22Rv1 (cell line): ENCODE data around the gene ANAPC16.

Experiments used
- ZFX ChIP-seq: fragments of 450-650 bp; IDR thresholded peaks from 2 replicates; pipeline ENCODE4 v1.6.1; 2017; ENCODE audit warnings: antibody characterized with exemption, borderline replicate concordance
- TF ChIP-seq, protein P1 (sequence below): fragments of 450-650 bp; IDR thresholded peaks from 2 replicates; pipeline ENCODE4 v1.5.1; 2017; ENCODE audit warnings: mild to moderate bottlenecking

DNA sequence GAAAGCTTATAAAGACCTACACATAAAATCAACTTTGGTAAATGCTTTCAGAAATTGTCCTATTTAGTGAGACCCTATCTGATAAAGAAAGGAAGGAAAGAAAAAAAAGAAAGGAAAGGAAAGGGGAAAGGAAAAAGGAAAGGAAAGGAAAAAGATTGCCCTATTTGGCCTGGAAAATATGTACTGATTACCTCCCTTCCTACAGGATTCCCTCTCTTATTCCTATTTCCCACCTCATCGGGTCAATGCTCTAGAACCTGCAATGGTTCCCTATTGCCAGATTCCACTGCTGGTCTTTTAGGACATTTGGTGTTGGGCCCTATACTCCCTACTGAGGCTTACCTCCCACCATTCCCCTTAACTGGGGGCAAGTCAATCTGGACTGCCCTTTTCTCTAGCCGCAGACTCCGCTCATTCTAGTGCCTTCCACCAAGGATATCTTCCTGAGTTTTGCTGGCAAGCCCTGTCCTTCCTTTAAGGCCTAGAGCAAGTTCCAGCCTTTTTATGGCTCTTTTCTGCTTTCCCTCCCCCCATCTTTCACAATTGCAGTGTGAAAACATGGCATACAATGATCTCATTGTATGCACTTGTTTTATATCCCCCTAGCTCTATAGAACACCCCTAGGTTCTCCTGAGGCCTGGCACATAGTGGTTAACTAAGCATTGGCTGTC is 62.3 kb downstream of the ANAPC16 start:
- TF ChIP-seq, protein P1, sequence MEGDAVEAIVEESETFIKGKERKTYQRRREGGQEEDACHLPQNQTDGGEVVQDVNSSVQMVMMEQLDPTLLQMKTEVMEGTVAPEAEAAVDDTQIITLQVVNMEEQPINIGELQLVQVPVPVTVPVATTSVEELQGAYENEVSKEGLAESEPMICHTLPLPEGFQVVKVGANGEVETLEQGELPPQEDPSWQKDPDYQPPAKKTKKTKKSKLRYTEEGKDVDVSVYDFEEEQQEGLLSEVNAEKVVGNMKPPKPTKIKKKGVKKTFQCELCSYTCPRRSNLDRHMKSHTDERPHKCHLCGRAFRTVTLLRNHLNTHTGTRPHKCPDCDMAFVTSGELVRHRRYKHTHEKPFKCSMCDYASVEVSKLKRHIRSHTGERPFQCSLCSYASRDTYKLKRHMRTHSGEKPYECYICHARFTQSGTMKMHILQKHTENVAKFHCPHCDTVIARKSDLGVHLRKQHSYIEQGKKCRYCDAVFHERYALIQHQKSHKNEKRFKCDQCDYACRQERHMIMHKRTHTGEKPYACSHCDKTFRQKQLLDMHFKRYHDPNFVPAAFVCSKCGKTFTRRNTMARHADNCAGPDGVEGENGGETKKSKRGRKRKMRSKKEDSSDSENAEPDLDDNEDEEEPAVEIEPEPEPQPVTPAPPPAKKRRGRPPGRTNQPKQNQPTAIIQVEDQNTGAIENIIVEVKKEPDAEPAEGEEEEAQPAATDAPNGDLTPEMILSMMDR, result no peak
- TF ChIP-seq ZFX, result no peak
